GM19463 (cell line): ENCODE data around the gene RPP25L.
"Not testable (repeated sequence)": the region's sequence is repeated elsewhere in the genome, so short reads cannot be mapped to it uniquely, and the experiment has no call there.

Experiments used
- ATAC-seq: cut with Tn5 transposase; IDR thresholded peaks from one replicate; pipeline ENCODE4 v1.9.1; 2021; ENCODE audit warnings: mild to moderate bottlenecking, moderate library complexity; ENCODE audit not compliant: unreplicated experiment

Gene RPP25L

GRCh38 chr9:34611811-34612787 lies at the start of gene RPP25L:
Gene RPP25L (minus strand): TSS chr9:34612097. CDS start chr9:34611296, 801 bp downstream.
- peak; percentile 92 for ATAC-seq

GRCh38 chr9:34659592-34660253 lies 47.8 kb upstream of the RPP25L start:
- ATAC-seq = no peak

DNA sequence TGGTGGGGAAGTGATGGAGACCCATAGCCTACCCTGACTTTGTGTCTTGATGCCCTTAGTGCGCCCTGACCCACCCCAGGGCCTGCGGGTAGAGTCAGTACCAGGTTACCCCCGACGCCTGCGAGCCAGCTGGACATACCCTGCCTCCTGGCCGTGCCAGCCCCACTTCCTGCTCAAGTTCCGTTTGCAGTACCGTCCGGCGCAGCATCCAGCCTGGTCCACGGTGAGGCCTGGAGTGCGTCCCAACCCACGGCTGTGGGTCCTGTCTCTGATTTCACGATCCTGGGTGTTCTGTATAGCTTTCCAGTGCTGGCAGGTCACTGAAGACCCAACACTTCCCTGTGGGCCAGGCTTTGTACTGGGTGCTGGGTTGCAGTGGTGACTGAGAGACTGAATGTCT lies 46.6 kb upstream of the RPP25L start:
- ATAC-seq = no peak

GRCh38 chr9:34656992-34657391 lies 45.1 kb upstream of the RPP25L start:
- no peak for ATAC-seq

DNA sequence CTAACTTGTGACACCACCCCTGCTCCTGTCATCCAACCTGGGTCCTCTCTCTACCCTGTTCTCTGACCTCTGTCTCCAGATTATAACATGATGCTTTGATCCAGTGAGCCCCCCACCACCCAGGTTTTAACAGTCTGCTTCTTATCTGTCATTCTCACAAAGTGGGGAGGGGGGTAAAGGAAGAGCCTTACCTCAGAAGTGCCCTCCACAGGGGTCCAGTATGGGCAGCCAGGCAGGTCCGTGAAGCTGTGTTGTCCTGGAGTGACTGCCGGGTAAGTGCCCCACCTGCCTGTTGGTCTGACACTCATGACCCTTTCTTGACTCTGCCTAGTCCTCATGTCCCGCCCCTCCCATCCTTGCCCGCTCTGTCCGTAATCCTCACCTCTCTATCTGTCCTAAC lies 43.5 kb upstream of the RPP25L start:
- no peak for ATAC-seq

GRCh38 chr9:34654323-34655051 lies 42.6 kb upstream of the RPP25L start:
- ATAC-seq = no peak

GRCh38 chr9:34653151-34654072 lies 41.5 kb upstream of the RPP25L start:
- no peak for ATAC-seq

DNA sequence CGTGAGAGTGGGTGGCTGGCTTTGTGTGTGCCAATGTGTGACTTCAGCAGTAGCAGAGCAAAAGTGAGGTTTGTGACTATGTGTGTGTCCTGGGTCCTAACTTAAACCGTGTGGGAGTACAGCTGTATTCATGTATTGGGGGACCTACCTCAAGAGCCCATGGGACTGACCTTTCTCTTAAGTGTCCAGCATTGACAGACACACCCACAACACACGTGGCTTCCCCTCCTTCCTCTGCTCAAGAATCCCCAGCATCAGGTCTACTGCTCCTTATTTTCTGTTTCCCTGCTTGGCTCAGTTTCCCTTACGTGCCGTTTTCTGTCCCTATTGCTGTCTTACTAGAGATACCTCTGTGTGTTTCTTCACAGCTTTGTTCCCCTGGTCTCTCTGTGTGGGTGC lies 40.7 kb upstream of the RPP25L start:
- no peak for ATAC-seq

DNA sequence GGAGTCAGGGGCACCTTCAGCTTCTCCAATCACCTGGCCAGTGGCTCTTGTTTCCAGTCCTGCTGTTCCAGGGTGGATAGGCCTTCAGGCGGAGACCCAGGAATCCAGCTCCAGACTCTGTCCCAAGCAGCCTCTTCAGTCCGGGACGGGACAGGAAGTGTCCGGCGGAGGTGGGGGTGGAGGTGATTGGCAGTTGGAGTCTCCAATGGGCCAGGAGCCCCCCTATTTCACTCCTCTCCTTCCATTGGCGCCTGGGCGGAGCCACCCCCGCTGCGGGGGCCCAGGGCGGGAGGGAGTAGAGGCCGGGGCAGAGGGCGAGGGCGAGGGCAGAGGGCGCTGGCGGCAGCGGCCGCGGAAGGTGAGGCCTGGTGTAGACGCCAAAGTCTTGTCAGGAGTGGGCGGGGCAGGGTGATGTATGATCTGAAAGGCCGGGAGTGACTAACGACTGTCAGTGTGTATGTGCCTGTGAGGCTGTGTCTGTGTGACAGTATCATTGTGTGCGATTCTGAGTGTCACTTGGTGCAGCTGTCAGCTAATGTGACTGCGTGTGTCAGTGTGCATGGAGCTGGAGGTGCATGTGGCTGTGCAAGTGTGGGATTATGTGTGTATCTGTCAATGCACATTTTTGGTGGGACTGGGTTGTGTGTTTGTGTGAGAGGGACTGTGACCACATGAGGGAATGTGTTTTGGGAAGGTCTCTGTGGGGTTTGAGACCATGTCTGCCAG lies 40.1 kb upstream of the RPP25L start, which contains the start of gene IL11RA:
IL11RA (plus strand) TSS at position 310 of the 726 bp plus-strand sequence. CDS start 3,033 bp downstream, outside the sequence.
- ATAC-seq = no peak

DNA sequence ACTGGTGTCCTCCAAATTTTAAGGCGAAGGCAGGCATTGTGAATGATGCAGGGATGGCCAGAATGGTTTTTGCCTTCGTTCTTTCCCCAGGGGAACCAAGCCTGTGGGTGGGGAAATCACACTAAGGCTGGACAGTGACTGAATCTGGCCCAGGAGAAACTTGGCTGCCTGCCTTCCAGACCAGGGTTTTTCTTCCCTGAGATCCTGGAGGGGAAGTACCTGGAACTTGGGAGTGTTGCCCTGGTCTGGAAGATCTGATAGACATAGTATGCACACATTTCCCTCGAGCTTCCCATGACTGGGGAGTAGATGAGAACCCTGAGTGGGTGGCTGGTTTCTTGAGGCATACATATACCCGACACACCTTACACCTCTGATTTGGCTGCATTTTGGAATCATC lies 39.4 kb upstream of the RPP25L start:
- ATAC-seq = no peak

GRCh38 chr9:34650816-34651215 lies 38.9 kb upstream of the RPP25L start:
- ATAC-seq = no peak

DNA sequence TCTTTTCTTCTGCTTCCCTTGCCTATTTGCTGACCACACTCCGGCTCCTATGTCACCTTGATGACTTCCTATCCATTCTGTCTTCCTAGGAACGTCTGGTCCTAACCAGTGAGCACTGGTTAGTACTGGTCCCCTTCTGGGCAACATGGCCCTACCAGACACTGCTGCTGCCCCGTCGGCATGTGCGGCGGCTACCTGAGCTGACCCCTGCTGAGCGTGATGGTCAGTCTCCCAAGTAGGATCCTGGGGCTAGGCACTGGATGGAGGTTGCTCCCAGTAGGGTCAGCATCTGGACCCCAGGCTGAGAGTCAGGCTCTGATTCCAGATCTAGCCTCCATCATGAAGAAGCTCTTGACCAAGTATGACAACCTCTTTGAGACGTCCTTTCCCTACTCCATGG lies 36.8 kb upstream of the RPP25L start:
- no peak for ATAC-seq

- no peak for ATAC-seq
These were observed 35.8 kb upstream of the RPP25L start for GRCh38 chr9:34647651-34648050.

GRCh38 chr9:34647084-34647403 lies 35.1 kb upstream of the RPP25L start:
- ATAC-seq = no peak

- peak; percentile 93 for ATAC-seq
These were observed 34.5 kb upstream of the RPP25L start, which contains the start of gene GALT for GRCh38 chr9:34646211-34647083. Gene GALT (plus strand): TSS chr9:34646675. CDS start chr9:34646705, 30 bp downstream.

GRCh38 chr9:34644766-34645314 lies 32.9 kb upstream of the RPP25L start:
- no peak for ATAC-seq

GRCh38 chr9:34642679-34643078 lies 30.8 kb upstream of the RPP25L start:
- ATAC-seq = no peak

- ATAC-seq = not testable (repeated sequence)
These were observed 27.4 kb upstream of the RPP25L start for GRCh38 chr9:34639322-34639721.
